GM10266 (cell line): ENCODE results near the gene VDAC2.

Experiments used
- DNase-seq: peaks from one replicate; pipeline ENCODE4 v3.0.0; 2012; ENCODE audit errors: extremely low spot score
- CTCF ChIP-seq: IDR thresholded peaks from 2 replicates; pipeline ENCODE4 v1.5.1; 2012; ENCODE audit warnings: mild to moderate bottlenecking, low read depth; ENCODE audit not compliant: control insufficient read depth, insufficient read depth; ENCODE audit errors: missing control alignments

The VDAC2 gene

GRCh38 chr10:75260990-75261389 is 50.4 kb downstream of the VDAC2 start:
- DNase-seq, result no peak
- TF ChIP-seq CTCF, result no peak

GRCh38 chr10:75261813-75262705 is 51.5 kb downstream of the VDAC2 start:
- no peak for TF ChIP-seq CTCF
- DNase-seq, result no peak

GRCh38 chr10:75263806-75264205 is 53.2 kb downstream of the VDAC2 start:
- no peak for TF ChIP-seq CTCF
- DNase-seq, result no peak

- DNase-seq, result no peak
- no peak for TF ChIP-seq CTCF
These were observed 55.3 kb downstream of the VDAC2 start for GRCh38 chr10:75265856-75266255.

GRCh38 chr10:75266945-75267344 is 56.3 kb downstream of the VDAC2 start:
- DNase-seq, result no peak
- TF ChIP-seq CTCF, result no peak

GRCh38 chr10:75269605-75270004 is 59.0 kb downstream of the VDAC2 start:
- no peak for DNase-seq
- no peak for TF ChIP-seq CTCF

- no peak for DNase-seq
- TF ChIP-seq CTCF, result no peak
These were observed 61.5 kb downstream of the VDAC2 start for GRCh38 chr10:75272094-75272493.
